ENCODE data around the gene HOXA3.

The HOXA3 gene

DNA sequence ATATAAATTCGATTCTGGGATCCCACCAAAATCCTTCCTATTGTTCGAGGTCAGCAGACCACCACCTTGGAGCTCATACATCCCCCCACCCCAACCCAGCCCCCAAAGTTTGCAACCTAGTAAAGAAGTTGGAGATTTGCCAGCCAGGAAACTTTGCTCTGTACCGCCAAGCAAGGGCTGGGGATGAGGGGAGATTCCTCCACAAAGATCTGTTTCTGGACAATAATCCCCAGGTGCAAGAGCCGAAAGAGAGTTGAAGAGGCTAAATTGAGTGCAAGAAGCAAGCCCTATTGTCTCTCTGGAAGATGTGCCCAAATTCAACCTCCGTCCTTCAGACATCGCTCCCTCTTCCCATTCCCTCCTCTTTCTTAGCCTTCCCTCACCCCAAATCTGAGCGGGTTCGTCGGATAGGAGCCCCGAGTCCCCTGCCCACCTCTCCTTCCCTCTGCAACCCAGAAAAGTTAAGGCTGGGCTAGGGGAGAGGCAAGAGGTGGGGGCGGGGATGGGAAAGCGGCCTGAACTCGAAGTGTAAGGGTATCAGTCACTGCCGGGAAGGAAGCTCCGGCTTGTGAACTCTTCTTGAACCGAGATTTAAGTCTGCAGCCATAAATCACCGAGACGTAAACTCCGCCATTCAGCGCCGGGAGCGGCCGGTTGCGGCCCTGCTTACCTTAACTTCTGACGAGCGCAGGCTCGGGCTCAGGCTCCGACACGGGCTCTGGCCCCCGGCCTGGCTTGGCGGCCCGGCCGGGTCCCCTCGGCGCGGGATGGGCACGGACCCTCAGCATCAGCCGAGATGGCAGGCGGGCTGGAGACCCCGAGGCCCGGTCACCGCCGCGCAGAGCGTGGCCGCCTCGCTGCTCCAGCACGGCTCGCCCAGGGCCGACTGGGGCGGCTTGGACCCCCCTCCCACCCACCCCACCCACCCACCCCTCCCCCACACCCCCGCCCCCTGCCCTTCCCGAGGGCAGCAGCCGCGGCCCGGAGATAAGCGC is 39.1 kb downstream of the HOXA3 start:
- H3K4me3 ChIP-seq (ENCODE audit: low read depth, low read length), result peak overlapping the region; percentile 65
- TF ChIP-seq, protein P1, sequence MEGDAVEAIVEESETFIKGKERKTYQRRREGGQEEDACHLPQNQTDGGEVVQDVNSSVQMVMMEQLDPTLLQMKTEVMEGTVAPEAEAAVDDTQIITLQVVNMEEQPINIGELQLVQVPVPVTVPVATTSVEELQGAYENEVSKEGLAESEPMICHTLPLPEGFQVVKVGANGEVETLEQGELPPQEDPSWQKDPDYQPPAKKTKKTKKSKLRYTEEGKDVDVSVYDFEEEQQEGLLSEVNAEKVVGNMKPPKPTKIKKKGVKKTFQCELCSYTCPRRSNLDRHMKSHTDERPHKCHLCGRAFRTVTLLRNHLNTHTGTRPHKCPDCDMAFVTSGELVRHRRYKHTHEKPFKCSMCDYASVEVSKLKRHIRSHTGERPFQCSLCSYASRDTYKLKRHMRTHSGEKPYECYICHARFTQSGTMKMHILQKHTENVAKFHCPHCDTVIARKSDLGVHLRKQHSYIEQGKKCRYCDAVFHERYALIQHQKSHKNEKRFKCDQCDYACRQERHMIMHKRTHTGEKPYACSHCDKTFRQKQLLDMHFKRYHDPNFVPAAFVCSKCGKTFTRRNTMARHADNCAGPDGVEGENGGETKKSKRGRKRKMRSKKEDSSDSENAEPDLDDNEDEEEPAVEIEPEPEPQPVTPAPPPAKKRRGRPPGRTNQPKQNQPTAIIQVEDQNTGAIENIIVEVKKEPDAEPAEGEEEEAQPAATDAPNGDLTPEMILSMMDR (IDR thresholded peaks at IDR 0.05; ENCODE audit: low read depth, low read length), result no peak

- peak overlapping the region; percentile 65 for H3K4me3 ChIP-seq (ENCODE audit: low read depth, low read length)
- TF ChIP-seq, protein P1 (IDR thresholded peaks at IDR 0.05; ENCODE audit: low read depth, low read length), result no peak
Observed at GRCh38 chr7:27112361-27112760, 40.0 kb downstream of the HOXA3 start.

- TF ChIP-seq, protein P1 (IDR thresholded peaks at IDR 0.05; ENCODE audit: low read depth, low read length), result no peak
- H3K4me3 ChIP-seq (ENCODE audit: low read depth, low read length), result peak overlapping the region; percentile 65
Observed at GRCh38 chr7:27111751-27112277, 40.6 kb downstream of the HOXA3 start.

DNA sequence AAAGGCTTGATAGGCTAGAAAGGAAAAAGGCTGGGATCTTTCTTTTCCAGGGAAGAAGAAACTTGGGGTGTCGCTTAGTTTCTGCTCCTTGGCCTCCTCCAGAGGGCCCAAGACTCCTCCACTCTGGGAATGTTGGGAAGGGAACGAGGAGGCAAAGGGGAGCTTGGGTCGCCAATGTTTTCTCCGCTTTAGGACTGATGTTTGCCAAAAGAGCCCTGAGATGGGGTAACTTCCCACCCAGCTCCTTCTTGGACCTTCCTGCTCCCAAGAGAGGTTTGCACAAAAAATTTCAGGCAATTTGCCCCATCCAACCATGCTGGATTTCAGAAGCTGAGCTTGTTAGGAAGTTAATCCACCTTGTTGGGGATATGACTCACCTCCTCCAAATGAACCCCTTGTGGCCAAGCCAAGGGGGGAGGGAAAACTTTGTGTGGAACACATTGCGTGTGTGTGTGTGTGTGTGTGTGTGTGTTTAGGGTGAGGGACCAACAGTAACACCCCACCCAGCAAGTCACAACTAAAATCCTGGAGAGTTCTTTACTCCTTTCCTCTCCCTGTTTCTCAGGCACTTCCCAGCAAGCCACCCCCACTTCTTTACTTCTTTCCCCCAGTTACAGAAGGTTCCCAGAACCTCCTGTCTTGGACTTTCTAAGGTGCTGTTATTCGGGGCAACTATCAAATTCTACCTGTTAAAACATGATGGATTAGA is 41.2 kb downstream of the HOXA3 start:
- TF ChIP-seq, protein P1 (IDR thresholded peaks at IDR 0.05; ENCODE audit: low read depth, low read length), result no peak
- H3K4me3 ChIP-seq (ENCODE audit: low read depth, low read length), result peak overlapping the region; percentile 65

- TF ChIP-seq, protein P1 (IDR thresholded peaks at IDR 0.05; ENCODE audit: low read depth, low read length), result no peak
- H3K4me3 ChIP-seq (ENCODE audit: low read depth, low read length), result peak overlapping the region; percentile 65
Observed at GRCh38 chr7:27110186-27111031, 42.0 kb downstream of the HOXA3 start.

DNA sequence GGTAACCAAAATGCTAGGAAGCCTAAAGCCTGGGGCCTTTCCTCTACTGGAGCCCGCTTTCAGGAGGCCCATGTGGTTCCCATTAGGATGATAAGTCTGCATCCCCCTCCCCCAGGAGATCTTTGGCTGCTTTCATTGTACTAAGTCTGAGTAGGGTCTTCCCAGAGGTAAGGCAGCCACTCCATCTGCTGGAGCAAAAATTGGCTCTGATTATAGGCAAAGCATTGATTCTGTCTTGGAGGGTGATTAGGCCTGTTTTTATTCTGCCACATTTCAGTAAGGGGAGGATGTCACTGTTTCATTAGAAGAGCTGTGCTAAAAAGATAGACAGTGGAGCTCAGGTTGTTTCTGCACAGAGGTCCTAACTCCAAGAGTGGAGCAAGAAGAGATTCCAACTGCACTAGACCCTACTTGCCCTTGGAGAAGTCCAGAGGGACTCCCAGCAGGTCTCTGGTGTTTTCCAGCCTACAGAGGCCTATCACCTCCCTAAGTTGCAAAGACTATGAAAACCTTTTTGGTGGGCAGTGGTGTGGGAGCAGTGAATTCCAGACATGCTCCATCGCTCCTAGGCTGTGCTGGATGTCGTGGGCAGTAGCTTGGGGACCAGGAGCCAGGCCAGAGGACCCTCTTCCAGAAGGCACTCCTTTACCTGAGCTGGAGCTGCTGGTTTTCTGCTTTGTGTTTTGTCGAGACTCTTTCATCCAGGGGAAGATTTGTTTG is 42.8 kb downstream of the HOXA3 start:
- TF ChIP-seq, protein P1 (IDR thresholded peaks at IDR 0.05; ENCODE audit: low read depth, low read length), result no peak
- no peak overlapping the region; the same call in 1 of the 2 replicates for H3K4me3 ChIP-seq (ENCODE audit: low read depth, low read length)

Measured in WI38 (cell line).